Trophoblast cell (in vitro differentiated cells and primary cell): Measurements from ENCODE around the gene EXD3.

ENCODE experiments used
- DNase-seq, 2 donors: peaks; one replicate each; pipeline ENCODE4 v3.0.0-alpha.2; 2016
- H2AFZ ChIP-seq: 2 replicates; pipeline ENCODE4 v1.6.1; 2013; ENCODE audit warnings: low read length, moderate library complexity, mild to moderate bottlenecking; ENCODE audit not compliant: insufficient read depth, poor library complexity
- H2AK5ac ChIP-seq: 2 replicates; pipeline ENCODE4 v1.6.1; 2013; ENCODE audit warnings: mild to moderate bottlenecking, low read length
- H2BK120ac ChIP-seq: 2 replicates; pipeline ENCODE4 v1.6.1; 2013; ENCODE audit warnings: low read length, mild to moderate bottlenecking, moderate library complexity; ENCODE audit not compliant: insufficient read depth, poor library complexity
- H2BK12ac ChIP-seq: 2 replicates; pipeline ENCODE4 v1.6.1; 2013; ENCODE audit warnings: mild to moderate bottlenecking, low read length, moderate library complexity
- H2BK5ac ChIP-seq: 2 replicates; pipeline ENCODE4 v1.6.1; 2013; ENCODE audit warnings: low read length, low read depth, moderate library complexity, mild to moderate bottlenecking; ENCODE audit not compliant: poor library complexity
- H3K14ac ChIP-seq: 2 replicates; pipeline ENCODE4 v1.6.1; 2013; ENCODE audit warnings: mild to moderate bottlenecking, low read length
- H3K18ac ChIP-seq: 2 replicates; pipeline ENCODE4 v1.6.1; 2013; ENCODE audit warnings: mild to moderate bottlenecking, low read length
- H3K23ac ChIP-seq: 2 replicates; pipeline ENCODE4 v1.6.1; 2013; ENCODE audit warnings: low read length
- H3K27ac ChIP-seq: 2 replicates; pipeline ENCODE4 v1.5.1; 2013; ENCODE audit warnings: low read depth, mild to moderate bottlenecking, inconsistent platforms, low read length, moderate library complexity
- H3K27me3 ChIP-seq: 2 replicates; pipeline ENCODE4 v1.6.1; 2013; ENCODE audit warnings: inconsistent platforms, mild to moderate bottlenecking, low read length, moderate library complexity; ENCODE audit not compliant: insufficient read depth
- H3K36me3 ChIP-seq, 2 experiments: 1 replicate in 1 of 2; 2 replicates in 1 of 2; pipeline ENCODE4 v1.6.1; 2013; ENCODE audit warnings: low read length in 2 of 2, mild to moderate bottlenecking in 2 of 2, moderate library complexity in 1 of 2; ENCODE audit not compliant: insufficient read depth in 2 of 2, control insufficient read depth in 1 of 2
- H3K4ac ChIP-seq: 2 replicates; pipeline ENCODE4 v1.6.1; 2013; ENCODE audit warnings: low read depth, mild to moderate bottlenecking, low read length, moderate library complexity
- H3K4me1 ChIP-seq, 2 experiments: 1 replicate in 1 of 2; 2 replicates in 1 of 2; pipeline ENCODE4 v1.6.1; 2013; ENCODE audit warnings: low read length in 2 of 2, mild to moderate bottlenecking in 2 of 2, moderate library complexity in 1 of 2; ENCODE audit not compliant: insufficient read depth in 2 of 2, control insufficient read depth in 1 of 2
- H3K4me2 ChIP-seq: 2 replicates; pipeline ENCODE4 v1.6.1; 2013; ENCODE audit warnings: inconsistent platforms, mild to moderate bottlenecking, low read length, moderate library complexity
- H3K4me3 ChIP-seq: 2 replicates; pipeline ENCODE4 v1.5.1; 2013; ENCODE audit warnings: mild to moderate bottlenecking, low read depth, low read length, inconsistent platforms
- H3K79me1 ChIP-seq: one replicate; pipeline ENCODE4 v1.6.1; 2013; ENCODE audit warnings: low read length
- H3K79me2 ChIP-seq: 2 replicates; pipeline ENCODE4 v1.6.1; 2013; ENCODE audit warnings: low read length, mild to moderate bottlenecking; ENCODE audit not compliant: control insufficient read depth, insufficient read depth, poor library complexity
- H3K9ac ChIP-seq: 2 replicates; pipeline ENCODE4 v1.6.1; 2013; ENCODE audit warnings: mild to moderate bottlenecking, low read length
- H3K9me3 ChIP-seq: 2 replicates; pipeline ENCODE4 v1.6.1; 2013; ENCODE audit warnings: low read depth, mild to moderate bottlenecking, control low read depth, inconsistent platforms, low read length; ENCODE audit not compliant: insufficient read depth
- H4K12ac ChIP-seq: 2 replicates; pipeline ENCODE4 v1.6.1; 2013; ENCODE audit warnings: low read depth, mild to moderate bottlenecking, low read length, moderate library complexity
- H4K8ac ChIP-seq: 2 replicates; pipeline ENCODE4 v1.6.1; 2013; ENCODE audit warnings: low read depth, mild to moderate bottlenecking, low read length, moderate library complexity
- H4K91ac ChIP-seq: one replicate; pipeline ENCODE4 v1.6.1; 2013; ENCODE audit warnings: low read depth, mild to moderate bottlenecking, low read length, moderate library complexity
- whole genome bisulfite sequencing: extraction: QIAGEN DNeasy Blood & Tissue Kit; methylation state at CpG from one replicate; pipeline ENCODE4 v1.1.7; 2013; ENCODE audit warnings: missing lambda C conversion rate; ENCODE audit not compliant: insufficient read length, insufficient coverage; ENCODE audit errors: extremely low coverage; 5-methylcytosine and 5-hydroxymethylcytosine counted together

Gene EXD3

GRCh38 chr9:137352511-137353222 lies 70.3 kb downstream of the EXD3 start:
- H3K36me3 ChIP-seq, result peaks cover 0 to 2% of the 10 kb centered on the region in 2 experiments
- H2BK12ac ChIP-seq, result no peak overlapping the region
- H2BK5ac ChIP-seq, result no peak overlapping the region
- H3K79me1 ChIP-seq, result no peaks in the 10 kb centered on the region
- no peaks in the 10 kb centered on the region for H3K79me2 ChIP-seq
- DNase-seq, result no peak
- H3K4ac ChIP-seq, result no peak overlapping the region
- H3K4me3 ChIP-seq, result peak overlapping the region; percentile 8
- no peak overlapping the region for H4K91ac ChIP-seq
- H2AFZ ChIP-seq, result no peak overlapping the region
- H3K9ac ChIP-seq, result no peak overlapping the region
- no peak overlapping the region for H3K18ac ChIP-seq
- no peak overlapping the region for H3K23ac ChIP-seq
- peaks cover 71% of the 10 kb centered on the region for H3K9me3 ChIP-seq
- no peak overlapping the region for H2AK5ac ChIP-seq
- H4K12ac ChIP-seq, result no peak overlapping the region
- peaks cover 2% of the 10 kb centered on the region for H3K27me3 ChIP-seq
- no peaks in the 10 kb centered on the region for H3K4me1 ChIP-seq
- no peak overlapping the region for H2BK120ac ChIP-seq
- no peak overlapping the region for H3K14ac ChIP-seq
- H3K27ac ChIP-seq, result no peak overlapping the region
- H3K4me2 ChIP-seq, result no peak overlapping the region
- no CpG with 5 or more reads among the region's 26 CpGs for WGBS
- H4K8ac ChIP-seq, result no peak overlapping the region

GRCh38 chr9:137351781-137352501 lies 71.0 kb downstream of the EXD3 start:
- H3K79me2 ChIP-seq, result no peaks in the 10 kb centered on the region
- no peak overlapping the region for H2BK120ac ChIP-seq
- peaks cover 0 to 2% of the 10 kb centered on the region in 2 experiments for H3K36me3 ChIP-seq
- H2AK5ac ChIP-seq, result no peak overlapping the region
- no peak overlapping the region for H3K4ac ChIP-seq
- H4K8ac ChIP-seq, result no peak overlapping the region
- WGBS, result no CpG with 5 or more reads among the region's 23 CpGs
- H3K27ac ChIP-seq, result no peak overlapping the region
- no peak overlapping the region for H3K14ac ChIP-seq
- peaks cover 2% of the 10 kb centered on the region for H3K27me3 ChIP-seq
- no peak overlapping the region for H3K23ac ChIP-seq
- H3K79me1 ChIP-seq, result no peaks in the 10 kb centered on the region
- no peak overlapping the region for H2BK12ac ChIP-seq
- H3K9me3 ChIP-seq, result peaks cover 68% of the 10 kb centered on the region
- no peak for DNase-seq
- H2AFZ ChIP-seq, result no peak overlapping the region
- H3K4me3 ChIP-seq, result no peak overlapping the region
- no peak overlapping the region for H2BK5ac ChIP-seq
- no peak overlapping the region for H4K91ac ChIP-seq
- no peak overlapping the region for H4K12ac ChIP-seq
- no peak overlapping the region for H3K4me2 ChIP-seq
- H3K18ac ChIP-seq, result no peak overlapping the region
- H3K4me1 ChIP-seq, result no peaks in the 10 kb centered on the region
- no peak overlapping the region for H3K9ac ChIP-seq

DNA sequence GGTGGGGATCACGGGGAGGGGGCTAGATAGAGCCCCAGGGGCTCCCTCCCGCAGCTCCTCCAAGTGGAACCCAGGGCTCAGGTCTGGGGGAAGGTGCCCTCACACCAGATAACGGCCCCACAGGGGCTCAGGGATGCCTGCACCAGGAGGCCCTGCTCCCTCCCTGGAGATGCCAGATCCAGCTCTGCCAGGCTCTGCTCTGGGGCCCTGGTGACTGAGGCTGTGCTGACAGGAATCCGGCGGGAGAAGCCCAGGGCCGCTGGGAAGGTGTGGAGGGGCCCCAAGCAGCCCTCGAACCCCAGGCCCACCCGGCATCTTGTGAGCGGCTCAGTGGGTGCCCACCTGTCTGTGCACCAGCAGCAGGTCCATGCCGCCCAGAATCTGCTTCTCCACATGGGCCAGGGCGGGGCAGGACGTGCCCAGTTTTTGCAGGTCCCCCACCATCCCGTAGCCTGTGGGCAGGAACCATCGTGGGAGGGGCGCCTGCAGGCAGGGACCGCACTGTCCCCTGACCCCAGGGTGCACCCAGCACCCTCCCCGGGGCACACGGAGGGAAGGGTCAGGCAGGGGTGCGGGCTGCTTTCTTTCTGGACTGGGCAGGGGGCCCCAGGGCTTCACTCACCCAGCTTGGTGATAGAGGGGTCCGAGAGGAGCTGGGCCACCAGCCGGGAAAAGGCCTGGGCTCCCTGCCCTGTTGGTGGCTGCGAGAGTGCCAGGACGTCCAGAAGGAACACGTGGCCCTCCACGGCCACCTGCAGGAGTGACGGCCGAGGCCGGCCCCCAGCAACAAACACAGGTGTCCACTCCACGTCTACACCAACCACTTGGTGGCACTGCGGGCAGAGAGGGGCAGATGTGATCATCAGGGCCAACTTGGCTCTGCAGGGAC lies 72.0 kb downstream of the EXD3 start:
- Histone ChIP-seq H3K79me1 (no peaks in the 10 kb centered on the region), H2BK12ac (no peak overlapping the region), H3K4ac (no peak overlapping the region), H3K9me3 (peaks cover 65% of the 10 kb centered on the region), H3K27me3 (no peaks in the 10 kb centered on the region), H3K79me2 (no peaks in the 10 kb centered on the region), H2AFZ (no peak overlapping the region), H2BK120ac (no peak overlapping the region), H3K4me2 (no peak overlapping the region), H2BK5ac (no peak overlapping the region), H3K27ac (no peak overlapping the region), H3K18ac (no peak overlapping the region), H4K8ac (no peak overlapping the region), H2AK5ac (no peak overlapping the region), H3K36me3 (no peaks in the 10 kb centered on the region), H3K14ac (no peak overlapping the region), H3K4me3 (no peak overlapping the region), H4K12ac (no peak overlapping the region), H3K23ac (no peak overlapping the region), H3K9ac (no peak overlapping the region), H3K4me1 (no peaks in the 10 kb centered on the region), H4K91ac (no peak overlapping the region)
- no CpG with 5 or more reads among the region's 30 CpGs for WGBS
- no peak for DNase-seq

GRCh38 chr9:137349471-137350033 lies 73.4 kb downstream of the EXD3 start:
- Histone ChIP-seq H3K36me3 (no peaks in the 10 kb centered on the region), H4K91ac (no peak overlapping the region), H3K27me3 (no peaks in the 10 kb centered on the region), H3K23ac (no peak overlapping the region), H3K9me3 (peaks cover 57% of the 10 kb centered on the region), H3K79me1 (no peaks in the 10 kb centered on the region), H2AFZ (no peak overlapping the region), H4K12ac (no peak overlapping the region), H2BK120ac (no peak overlapping the region), H2AK5ac (no peak overlapping the region), H3K4me3 (no peak overlapping the region), H3K14ac (no peak overlapping the region), H3K9ac (no peak overlapping the region), H3K79me2 (no peaks in the 10 kb centered on the region), H2BK5ac (no peak overlapping the region), H3K4me1 (no peaks in the 10 kb centered on the region), H3K4ac (no peak overlapping the region), H4K8ac (no peak overlapping the region), H3K4me2 (no peak overlapping the region), H3K27ac (no peak overlapping the region), H2BK12ac (no peak overlapping the region), H3K18ac (no peak overlapping the region)
- no CpG with 5 or more reads among the region's 27 CpGs for WGBS
- no peak for DNase-seq
